ENCODE data around the gene RYR3.

DNA sequence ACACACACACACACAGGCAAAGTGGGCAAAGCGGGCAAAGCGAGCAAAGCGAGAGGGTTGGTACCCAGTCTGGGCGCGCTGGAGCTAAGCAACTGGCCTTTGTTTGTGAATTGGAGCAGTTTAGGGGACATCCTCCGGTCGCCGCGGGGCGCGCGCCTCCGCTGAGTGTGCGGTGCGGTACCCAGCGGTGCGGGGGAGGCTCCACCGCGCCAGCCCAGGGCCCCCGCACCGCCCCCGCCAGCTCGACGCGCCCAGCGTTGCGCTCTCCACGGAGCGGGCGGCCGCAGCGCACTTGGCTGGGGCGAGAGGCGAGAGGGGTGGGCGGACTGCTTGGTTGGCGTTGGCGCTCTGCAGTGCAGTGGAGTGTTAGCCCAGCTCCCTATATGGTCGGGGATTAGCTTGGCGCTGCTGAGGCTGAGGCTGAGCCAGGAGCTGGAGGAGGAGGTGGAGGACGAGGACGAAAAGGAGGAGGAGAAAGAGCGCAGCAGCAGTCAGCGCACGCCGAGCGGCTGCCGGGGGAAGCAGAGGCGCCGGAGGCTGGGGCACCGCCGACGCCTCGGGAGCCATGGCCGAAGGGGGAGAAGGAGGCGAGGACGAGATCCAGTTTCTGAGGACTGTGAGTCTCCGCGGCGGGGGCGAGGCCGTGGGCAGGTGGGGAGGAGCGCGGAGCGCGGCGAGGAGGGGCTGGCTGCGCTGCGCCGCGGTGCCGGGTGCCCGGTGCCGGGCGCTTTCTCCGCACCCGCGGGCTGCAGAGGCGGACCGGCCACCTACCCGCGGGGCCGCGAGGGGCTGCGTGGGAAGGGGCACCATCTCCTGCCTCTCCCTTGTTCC is at the start of gene RYR3:
- TF ChIP-seq POLR2A (IDR thresholded peaks at IDR 0.05; ENCODE audit: low read depth, low read length) (no peak), POLR2AphosphoS5 (IDR thresholded peaks at IDR 0.05; ENCODE audit: low read depth, low read length) (no peak)
